Measurements from ENCODE around the gene SIDT2.

DNA sequence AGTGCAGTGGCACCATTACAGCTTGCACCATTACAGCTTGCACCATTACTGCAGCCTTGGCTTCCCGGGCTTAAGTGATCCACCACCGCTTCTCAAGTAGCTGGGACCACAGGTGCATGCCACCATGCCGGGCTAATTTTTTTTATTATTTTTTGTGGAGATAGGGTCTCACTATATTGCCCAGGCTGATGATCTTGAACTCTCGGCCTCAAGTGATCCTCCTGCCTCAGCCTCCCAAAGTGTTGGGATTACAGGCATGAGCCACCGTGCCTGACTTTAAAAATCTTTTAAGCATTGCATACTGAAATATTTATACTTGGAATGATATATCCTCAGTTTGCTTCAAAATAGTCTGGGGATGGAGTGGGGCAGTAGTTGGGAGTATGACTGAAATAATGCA lies 24.1 kb upstream of the SIDT2 start:
- TF ChIP-seq CTCF (IDR thresholded peaks at IDR 0.05), result no peak
- TF ChIP-seq POLR2A (IDR thresholded peaks at IDR 0.05), result no peak

Data from tibial nerve (tissue), 3 donors.